K562 (cell line): Measurements from ENCODE around the gene SUMO3. TPM values are rescaled to one million over a fixed set of nuclear protein-coding genes. Genes with fewer than 3 reads are reported as not detected.

Source experiments
- ATAC-seq: fragments of 200-7000 bp; cut with Tn5 transposase; 3 replicates; pipeline ENCODE4 v1.9.1; 2020; ENCODE audit warnings: moderate library complexity
- BruUV-seq: library from RNA; stranded (reverse); fragments of 400-500 nt; replicated peaks from 2 replicates; lab custom pipeline; 2021; lab: Mats Ljungman, UMichigan
- CTCF ChIA-PET: fragments of 300-600 bp; formaldehyde crosslinking; extraction: SDS; loops from one replicate; lab custom pipeline; 2021; ENCODE audit warnings: low intra/inter-chr PET ratio; lab: Yijun Ruan, JAX
- POLR2A ChIA-PET: fragments of 300-600, 350-650 bp; sonication (Branson Sonifier 250); formaldehyde crosslinking; extraction: SDS; loops from one replicate; lab custom pipeline; 2021; ENCODE audit warnings: antibody characterized with exemption, inconsistent platforms; lab: Yijun Ruan, JAX
- DNase-seq, 4 experiments: peaks; one replicate each; pipeline versions ENCODE4 v3.0.0 to v3.0.0-alpha.2; 2011 to 2018; ENCODE audit warnings: low spot score in 3 of 4, mixed read lengths in 3 of 4; ENCODE audit errors: extremely low read depth in 1 of 4
- FAIRE-seq: peaks from 2 replicates; lab custom pipeline; 2011; peaks lifted over from hg19 to GRCh38; lab: Jason Lieb, UNC
- H2AFZ ChIP-seq: 2 replicates; pipeline ENCODE4 v1.6.0; 2011; ENCODE audit warnings: low read depth, low read length, control low read depth, inconsistent platforms
- H3K27ac ChIP-seq: fragments of 200-600 bp; 3 replicates; pipeline ENCODE4 v1.8.0; 2011; ENCODE audit warnings: low read depth, mild to moderate bottlenecking, control low read depth, inconsistent platforms, low read length, moderate library complexity, mixed read lengths; ENCODE audit errors: extremely low read depth
- H3K27me3 ChIP-seq, 2 experiments: fragments of 300-600 bp in 1 of 2; 2 replicates in 1 of 2; 3 replicates in 1 of 2; pipeline versions ENCODE4 v1.6.0 to v1.8.0; 2011; ENCODE audit warnings: inconsistent platforms in 2 of 2, low read length in 2 of 2, mild to moderate bottlenecking in 1 of 2, mixed read lengths in 1 of 2, moderate library complexity in 1 of 2; ENCODE audit not compliant: control insufficient read depth in 2 of 2, insufficient read depth in 2 of 2
- H3K36me3 ChIP-seq: fragments of 300-600 bp; 3 replicates; pipeline ENCODE4 v1.8.0; 2011; ENCODE audit warnings: mild to moderate bottlenecking, low read length, inconsistent platforms; ENCODE audit not compliant: control insufficient read depth, insufficient read depth
- H3K4me1 ChIP-seq, 2 experiments: fragments of 200-600 bp in 1 of 2; replicated peaks in 1 of 2; 2 replicates in 1 of 2; 3 replicates in 1 of 2; pipeline versions ENCODE4 v1.5.1 to v1.8.0; 2011; ENCODE audit warnings: inconsistent platforms in 2 of 2, low read length in 2 of 2, mild to moderate bottlenecking in 1 of 2, mixed read lengths in 1 of 2, moderate library complexity in 1 of 2; ENCODE audit not compliant: control insufficient read depth in 2 of 2, insufficient read depth in 2 of 2
- H3K4me2 ChIP-seq: 2 replicates; pipeline ENCODE4 v1.6.1; 2011; ENCODE audit warnings: low read length, control low read depth, inconsistent platforms, mixed read lengths; ENCODE audit not compliant: insufficient read depth
- H3K4me3 ChIP-seq: fragments of 200-600 bp; sonication (generic), shearing (Covaris generic); 2 replicates; pipeline ENCODE4 v1.5.1; 2016; ENCODE audit warnings: control low read depth, inconsistent platforms
- H3K79me2 ChIP-seq: fragments of 200-600 bp; 3 replicates; pipeline ENCODE4 v1.8.0; 2011; ENCODE audit warnings: low read length, inconsistent platforms; ENCODE audit not compliant: control insufficient read depth, insufficient read depth
- H3K9ac ChIP-seq, 2 experiments: 2 replicates each; pipeline versions ENCODE4 v1.6.0 to v1.6.1; 2011; ENCODE audit warnings: low read depth in 2 of 2, low read length in 2 of 2, control low read depth in 1 of 2, inconsistent platforms in 1 of 2, mild to moderate bottlenecking in 1 of 2, mixed read lengths in 1 of 2; ENCODE audit not compliant: insufficient read depth in 1 of 2
- H3K9me1 ChIP-seq: one replicate; pipeline ENCODE4 v1.6.0; 2011; ENCODE audit warnings: inconsistent platforms, mild to moderate bottlenecking, low read length, moderate library complexity; ENCODE audit not compliant: control insufficient read depth, insufficient read depth
- H3K9me3 ChIP-seq: replicated peaks from 2 replicates; pipeline ENCODE4 v1.5.1; 2011; ENCODE audit warnings: low read depth, low read length, inconsistent platforms; ENCODE audit not compliant: control insufficient read depth, insufficient read depth
- H4K20me1 ChIP-seq: replicated peaks from 2 replicates; pipeline ENCODE4 v1.6.1; 2011; ENCODE audit warnings: low read length, inconsistent platforms, mixed read lengths; ENCODE audit not compliant: control insufficient read depth, insufficient read depth
- ARID1B ChIP-seq: fragments of 450-650 bp; IDR thresholded peaks from 2 replicates; pipeline ENCODE4 v1.6.1; 2016; ENCODE audit warnings: antibody characterized with exemption, mild to moderate bottlenecking, inconsistent platforms
- CBFA2T3 ChIP-seq: fragments of 450-650 bp; IDR thresholded peaks from 2 replicates; pipeline ENCODE4 v1.6.1; 2017
- DACH1 ChIP-seq: fragments of 450-650 bp; IDR thresholded peaks from 2 replicates; pipeline ENCODE4 v1.6.1; 2018; ENCODE audit not compliant: partially characterized antibody
- GATA2 ChIP-seq: sonication (generic); formaldehyde crosslinking; IDR thresholded peaks from 2 replicates; pipeline ENCODE4 v1.4.0; 2020; ENCODE audit warnings: mild to moderate bottlenecking, missing genetic modification reagents
- ILF3 ChIP-seq: fragments of 450-650 bp; IDR thresholded peaks from 2 replicates; pipeline ENCODE4 v1.6.1; 2018; ENCODE audit warnings: antibody characterized with exemption, mild to moderate bottlenecking, moderate library complexity, borderline replicate concordance
- L3MBTL2 ChIP-seq: fragments of 450-650 bp; IDR thresholded peaks from 2 replicates; pipeline ENCODE4 v1.6.1; 2016; ENCODE audit warnings: mild to moderate bottlenecking, moderate library complexity
- MEIS2 ChIP-seq: fragments of 450-650 bp; IDR thresholded peaks from 2 replicates; pipeline ENCODE4 v1.6.1; 2014; ENCODE audit warnings: mild to moderate bottlenecking; ENCODE audit not compliant: partially characterized antibody
- TCF7L2 ChIP-seq: fragments of 150-350 bp; IDR thresholded peaks from 2 replicates; pipeline ENCODE4 v1.6.1; 2016; ENCODE audit warnings: low read depth, mild to moderate bottlenecking, low read length, moderate library complexity
- U2AF1 ChIP-seq: fragments of 200-400 bp; formaldehyde crosslinking; optimal IDR thresholded peaks from 2 replicates; pipeline ENCODE3; 2017; ENCODE audit warnings: mild to moderate bottlenecking, low read depth, low read length, moderate library complexity
- ZC3H8 ChIP-seq: fragments of 450-650 bp; IDR thresholded peaks from 2 replicates; pipeline ENCODE4 v1.6.1; 2017
- ZNF444 ChIP-seq: fragments of 250-450 bp; sonication (Bioruptor Pico); IDR thresholded peaks from 2 replicates; pipeline ENCODE4 v1.4.0; 2020; ENCODE audit warnings: mild to moderate bottlenecking, moderate library complexity
- WGBS: fragments of 100-300 bp; shearing (Covaris generic); methylation state at CpG from one replicate; pipeline ENCODE4 v1.1.6; 2016; ENCODE audit warnings: low coverage, mixed read lengths; ENCODE audit not compliant: insufficient coverage; ENCODE audit errors: missing lambda C conversion rate; 5-methylcytosine and 5-hydroxymethylcytosine counted together
- in situ Hi-C: fragments of 300-500 bp; cut with MboI; formaldehyde crosslinking; loops from 4 replicates; pipeline ENCODE4 v1.15.0; 2018; ENCODE audit warnings: inconsistent platforms, mixed read lengths
- intact Hi-C: fragments of 100-400 bp; cut with micrococcal nuclease; formaldehyde crosslinking; loops from 2 replicates; pipeline ENCODE4 v1.14.2; 2022
- polyA plus RNA-seq, 8 experiments: library from polyadenylated mRNA; depleted of rRNA in 4 of 8; stranded (reverse) in 5 of 8; unstranded in 3 of 8; fragments of >200 nt; fragmentation: Nextera tagmentation in 2 of 8; fragmentation: Illumina TruSeq in 1 of 8; extraction: Ambion mirVana in 2 of 8; extraction: Trizol in 1 of 8; gene quantifications; 2 replicates each; pipeline versions ENCODE4 v1.2.1 to v1.2.3, GENCODE V29; 2011 to 2014; ENCODE audit warnings: inconsistent platforms in 1 of 8, missing spikeins in 1 of 8
- total RNA-seq, 7 experiments: library from RNA; depleted of rRNA in 6 of 7; stranded (reverse); fragments of >200 nt in 6 of 7; fragmentation: Illumina TruSeq in 2 of 7; extraction: Trizol in 2 of 7; gene quantifications; 2 replicates each; pipeline versions ENCODE4 v1.2.1 to v1.2.3, GENCODE V29; 2011 to 2021; ENCODE audit warnings: low replicate concordance in 1 of 7
- TF ChIP-seq, protein P1 (sequence below): IDR thresholded peaks from 3 replicates; pipeline ENCODE4 v1.6.1; 2011; ENCODE audit warnings: borderline replicate concordance, mild to moderate bottlenecking, moderate library complexity; ENCODE audit not compliant: insufficient read length; ENCODE audit errors: extremely low read depth
- TF ChIP-seq, protein P2 (sequence below): fragments of 250-450 bp; sonication (Bioruptor Pico); IDR thresholded peaks from 2 replicates; pipeline ENCODE4 v1.8.0; 2022; ENCODE audit warnings: moderate library complexity, mild to moderate bottlenecking, inconsistent platforms
- TF ChIP-seq, protein P3 (sequence below), 2 experiments: fragments of 150-350 bp in 1 of 2; IDR thresholded peaks; 2 replicates each; pipeline ENCODE4 v1.6.1; 2012 to 2016; ENCODE audit warnings: low read depth in 2 of 2, low read length in 2 of 2, mild to moderate bottlenecking in 1 of 2, moderate library complexity in 1 of 2

The SUMO3 gene
- total and polyA plus RNA-seq, 9 of the 15 experiments (the other 6 are each of a cell fraction or from before 2014, with no cell fraction given), result 13.9 to 143 (median 113) TPM

DNA sequence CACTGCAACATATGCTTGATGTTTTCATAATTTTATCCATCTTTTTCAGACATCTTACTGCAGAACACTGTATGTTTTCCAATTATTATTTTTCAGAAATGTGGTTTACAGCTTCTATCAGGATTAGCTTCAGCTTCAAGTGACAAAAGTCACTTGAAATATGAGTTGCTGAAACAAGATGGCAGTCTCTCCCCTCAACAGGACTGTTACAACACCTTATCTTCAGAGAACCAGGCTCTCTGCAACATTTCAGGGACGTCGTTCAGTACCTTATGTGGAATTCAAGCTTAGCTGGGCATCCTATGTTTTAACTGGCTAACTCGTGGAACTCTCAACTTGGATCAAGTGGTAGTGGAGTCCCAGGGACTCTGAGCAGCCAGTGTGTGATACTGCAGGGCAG lies 14.2 kb downstream of the SUMO3 start:
- Histone ChIP-seq H2AFZ (no peak overlapping the region), H4K20me1 (peaks cover 8% of the 10 kb centered on the region), H3K9me3 (no peaks in the 10 kb centered on the region), H3K9me1 (no peaks in the 10 kb centered on the region), H3K79me2 (peaks cover 51% of the 10 kb centered on the region), H3K36me3 (peaks cover 79% of the 10 kb centered on the region), H3K4me3 (no peak overlapping the region), H3K4me1 (peaks cover 19 to 27% of the 10 kb centered on the region in 2 experiments), H3K9ac (no peak overlapping the region), H3K27ac (peak overlapping the region; percentile 1; the same call in 1 of the 3 replicates), H3K4me2 (peak overlapping the region; percentile 15; the same call in 1 of the 2 replicates), H3K27me3 (no peaks in the 10 kb centered on the region)
- 15% methylated on average over 3 of the region's 3 CpGs for WGBS
- intact Hi-C loops (loop anchor here (2.0 to 5.0 kb wide), 2 partner anchors 44 to 71 kb away; no protein-coding TSS in a partner anchor), in situ Hi-C loops (no loop called here)
- peak in 2 of 4 experiments; percentile 51 to 69 for DNase-seq
- peak; percentile 84 for FAIRE-seq
- ATAC-seq, result peak; percentile 4; the same call in 2 of the 3 replicates
- ChIA-PET POLR2A (interaction anchor here (0.6 to 5.5 kb wide), 7 partner anchors 9 to 958 kb away, joined by 3 to 33 read pairs (median 10); partner anchors contain the start of gene SUMO3), CTCF (interaction anchor here (1.2 kb wide), 1 partner anchor 105 kb away, joined by 3 read pairs; no protein-coding TSS in a partner anchor)
- BruUV-seq, result no TSS peak
- TF ChIP-seq L3MBTL2 (peak; percentile 15; the same call in 1 of the 2 replicates), ARID1B (no peak), ILF3 (0 out of 2 replicates have a peak, but pooled peaks have one; percentile 37), CBFA2T3 (peak; percentile 52), DACH1 (no peak), ZC3H8 (no peak), GATA2 (peak; percentile 63; the same call in 1 of the 2 replicates), TCF7L2 (no peak), U2AF1 (no peak), ZNF444 (CRISPR knock-in tag) (no peak), MEIS2 (peak; percentile 65)
- TF ChIP-seq, protein P1, sequence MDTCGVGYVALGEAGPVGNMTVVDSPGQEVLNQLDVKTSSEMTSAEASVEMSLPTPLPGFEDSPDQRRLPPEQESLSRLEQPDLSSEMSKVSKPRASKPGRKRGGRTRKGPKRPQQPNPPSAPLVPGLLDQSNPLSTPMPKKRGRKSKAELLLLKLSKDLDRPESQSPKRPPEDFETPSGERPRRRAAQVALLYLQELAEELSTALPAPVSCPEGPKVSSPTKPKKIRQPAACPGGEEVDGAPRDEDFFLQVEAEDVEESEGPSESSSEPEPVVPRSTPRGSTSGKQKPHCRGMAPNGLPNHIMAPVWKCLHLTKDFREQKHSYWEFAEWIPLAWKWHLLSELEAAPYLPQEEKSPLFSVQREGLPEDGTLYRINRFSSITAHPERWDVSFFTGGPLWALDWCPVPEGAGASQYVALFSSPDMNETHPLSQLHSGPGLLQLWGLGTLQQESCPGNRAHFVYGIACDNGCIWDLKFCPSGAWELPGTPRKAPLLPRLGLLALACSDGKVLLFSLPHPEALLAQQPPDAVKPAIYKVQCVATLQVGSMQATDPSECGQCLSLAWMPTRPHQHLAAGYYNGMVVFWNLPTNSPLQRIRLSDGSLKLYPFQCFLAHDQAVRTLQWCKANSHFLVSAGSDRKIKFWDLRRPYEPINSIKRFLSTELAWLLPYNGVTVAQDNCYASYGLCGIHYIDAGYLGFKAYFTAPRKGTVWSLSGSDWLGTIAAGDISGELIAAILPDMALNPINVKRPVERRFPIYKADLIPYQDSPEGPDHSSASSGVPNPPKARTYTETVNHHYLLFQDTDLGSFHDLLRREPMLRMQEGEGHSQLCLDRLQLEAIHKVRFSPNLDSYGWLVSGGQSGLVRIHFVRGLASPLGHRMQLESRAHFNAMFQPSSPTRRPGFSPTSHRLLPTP, result no peak
- TF ChIP-seq, protein P2, sequence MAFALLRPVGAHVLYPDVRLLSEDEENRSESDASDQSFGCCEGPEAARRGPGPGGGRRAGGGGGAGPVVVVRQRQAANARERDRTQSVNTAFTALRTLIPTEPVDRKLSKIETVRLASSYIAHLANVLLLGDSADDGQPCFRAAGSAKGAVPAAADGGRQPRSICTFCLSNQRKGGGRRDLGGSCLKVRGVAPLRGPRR (CRISPR knock-in tag), result 0 out of 2 replicates have a peak, but pooled peaks have one; percentile 26
- TF ChIP-seq, protein P3, sequence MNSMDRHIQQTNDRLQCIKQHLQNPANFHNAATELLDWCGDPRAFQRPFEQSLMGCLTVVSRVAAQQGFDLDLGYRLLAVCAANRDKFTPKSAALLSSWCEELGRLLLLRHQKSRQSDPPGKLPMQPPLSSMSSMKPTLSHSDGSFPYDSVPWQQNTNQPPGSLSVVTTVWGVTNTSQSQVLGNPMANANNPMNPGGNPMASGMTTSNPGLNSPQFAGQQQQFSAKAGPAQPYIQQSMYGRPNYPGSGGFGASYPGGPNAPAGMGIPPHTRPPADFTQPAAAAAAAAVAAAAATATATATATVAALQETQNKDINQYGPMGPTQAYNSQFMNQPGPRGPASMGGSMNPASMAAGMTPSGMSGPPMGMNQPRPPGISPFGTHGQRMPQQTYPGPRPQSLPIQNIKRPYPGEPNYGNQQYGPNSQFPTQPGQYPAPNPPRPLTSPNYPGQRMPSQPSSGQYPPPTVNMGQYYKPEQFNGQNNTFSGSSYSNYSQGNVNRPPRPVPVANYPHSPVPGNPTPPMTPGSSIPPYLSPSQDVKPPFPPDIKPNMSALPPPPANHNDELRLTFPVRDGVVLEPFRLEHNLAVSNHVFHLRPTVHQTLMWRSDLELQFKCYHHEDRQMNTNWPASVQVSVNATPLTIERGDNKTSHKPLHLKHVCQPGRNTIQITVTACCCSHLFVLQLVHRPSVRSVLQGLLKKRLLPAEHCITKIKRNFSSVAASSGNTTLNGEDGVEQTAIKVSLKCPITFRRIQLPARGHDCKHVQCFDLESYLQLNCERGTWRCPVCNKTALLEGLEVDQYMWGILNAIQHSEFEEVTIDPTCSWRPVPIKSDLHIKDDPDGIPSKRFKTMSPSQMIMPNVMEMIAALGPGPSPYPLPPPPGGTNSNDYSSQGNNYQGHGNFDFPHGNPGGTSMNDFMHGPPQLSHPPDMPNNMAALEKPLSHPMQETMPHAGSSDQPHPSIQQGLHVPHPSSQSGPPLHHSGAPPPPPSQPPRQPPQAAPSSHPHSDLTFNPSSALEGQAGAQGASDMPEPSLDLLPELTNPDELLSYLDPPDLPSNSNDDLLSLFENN (IDR thresholded peaks at IDR 0.05; ENCODE audit: low read depth in 2 of 2, low read length in 2 of 2), result no peak
